Panc1 (cell line): ENCODE results near the gene PRPF18. TPM values are rescaled to one million over a fixed set of nuclear protein-coding genes. Genes with fewer than 3 reads are reported as not detected.
A peak's percentile ranks its signal among the peaks of the same experiment; 100 is the strongest.

Experiments
- ATAC-seq: fragments of 200-7000 bp; cut with Tn5 transposase; 2 replicates; pipeline ENCODE4 v1.9.1; 2020; ENCODE audit warnings: mild to moderate bottlenecking, moderate library complexity
- BruUV-seq: library from RNA; stranded (reverse); fragments of 400-500 nt; replicated peaks from 2 replicates; lab custom pipeline; 2021; lab: Mats Ljungman, UMichigan
- CTCF ChIA-PET: fragments of 300-600 bp; sonication (Branson Sonifier 250); formaldehyde crosslinking; loops from one replicate; lab custom pipeline; 2022; ENCODE audit warnings: antibody characterized with exemption; lab: Charles Lee
- POLR2A ChIA-PET: fragments of 300-600 bp; sonication (Branson Sonifier 250); formaldehyde crosslinking; loops from one replicate; lab custom pipeline; 2022; ENCODE audit warnings: antibody characterized with exemption; lab: Charles Lee
- DNase-seq: peaks from one replicate; pipeline ENCODE4 v3.0.0-alpha.2; 2010; ENCODE audit warnings: low read depth, low spot score
- H3K27ac ChIP-seq: 2 replicates; pipeline ENCODE4 v1.5.1; 2011; ENCODE audit warnings: mild to moderate bottlenecking, low read length, inconsistent platforms
- H3K27me3 ChIP-seq: fragments of 200-500 bp; sonication (Bioruptor generic); 2 replicates; pipeline ENCODE4 v1.6.0; 2014; ENCODE audit warnings: low read length, inconsistent platforms; ENCODE audit not compliant: control insufficient read depth, insufficient read depth
- H3K36me3 ChIP-seq: fragments of 200-500 bp; sonication (Bioruptor generic); 2 replicates; pipeline ENCODE4 v1.5.1; 2014; ENCODE audit warnings: inconsistent platforms, mild to moderate bottlenecking, low read length, moderate library complexity; ENCODE audit not compliant: control insufficient read depth, insufficient read depth
- H3K4me1 ChIP-seq: 2 replicates; pipeline ENCODE4 v1.5.1; 2011; ENCODE audit warnings: inconsistent platforms, mild to moderate bottlenecking, low read length, moderate library complexity; ENCODE audit not compliant: control insufficient read depth, insufficient read depth
- H3K4me3 ChIP-seq, 2 experiments: 2 replicates each; pipeline ENCODE4 v1.5.1; 2011 to 2012; ENCODE audit warnings: low read depth in 2 of 2, low read length in 2 of 2, mild to moderate bottlenecking in 2 of 2, inconsistent platforms in 1 of 2, moderate library complexity in 1 of 2
- H3K9me3 ChIP-seq: fragments of 200-500 bp; sonication (Bioruptor generic); 2 replicates; pipeline ENCODE4 v1.5.1; 2014; ENCODE audit warnings: low read depth, mild to moderate bottlenecking, inconsistent platforms, low read length, moderate library complexity; ENCODE audit not compliant: control insufficient read depth, insufficient read depth
- CTCF ChIP-seq: fragments of 450-650 bp; IDR thresholded peaks from 2 replicates; pipeline ENCODE4 v1.5.1; 2017; ENCODE audit warnings: mild to moderate bottlenecking
- POLR2AphosphoS5 ChIP-seq: IDR thresholded peaks from 2 replicates; pipeline ENCODE4 v1.6.1; 2012; ENCODE audit warnings: mild to moderate bottlenecking, low read depth, low read length, moderate library complexity
- SIN3A ChIP-seq: IDR thresholded peaks from 2 replicates; pipeline ENCODE4 v1.6.1; 2012; ENCODE audit warnings: low read depth, mild to moderate bottlenecking, low read length, moderate library complexity, borderline replicate concordance; ENCODE audit not compliant: insufficient read depth
- TCF7L2 ChIP-seq: IDR thresholded peaks from 2 replicates; pipeline ENCODE4 v1.6.1; 2011; ENCODE audit warnings: mild to moderate bottlenecking, low read depth, low read length, inconsistent platforms
- in situ Hi-C: cut with HindIII; loops from 2 replicates; pipeline ENCODE4 v1.10.0; 2016; ENCODE audit warnings: low sequenced_read_pairs, low pct_unique_long_range_greater_than_20kb
- intact Hi-C: fragments of 100-400 bp; cut with micrococcal nuclease; formaldehyde crosslinking; loops from one replicate; pipeline ENCODE4 v1.10.0; 2022; ENCODE audit not compliant: unreplicated experiment
- total RNA-seq: library from RNA; stranded (reverse); gene quantifications from one replicate; pipeline ENCODE4 v1.2.1, GENCODE V29; 2021; ENCODE audit not compliant: unreplicated experiment
- TF ChIP-seq, protein P1 (sequence below), 2 experiments: IDR thresholded peaks; 2 replicates each; pipeline ENCODE4 v1.6.1; 2011 to 2012; ENCODE audit warnings: low read depth in 2 of 2, control low read depth in 1 of 2, low read length in 1 of 2, mild to moderate bottlenecking in 1 of 2, moderate library complexity in 1 of 2; ENCODE audit not compliant: insufficient read depth in 1 of 2

The PRPF18 gene
- total RNA-seq, 1 experiment from 2014 or later, result 12.0 TPM

- TSS peak; percentile 84 for BruUV-seq
- POLR2A ChIA-PET, result no interaction called here
- peak overlapping the region; percentile 74 for H3K27ac ChIP-seq
Measured at GRCh38 chr10:13587391-13587790, 626 bp downstream of the PRPF18 start.

DNA sequence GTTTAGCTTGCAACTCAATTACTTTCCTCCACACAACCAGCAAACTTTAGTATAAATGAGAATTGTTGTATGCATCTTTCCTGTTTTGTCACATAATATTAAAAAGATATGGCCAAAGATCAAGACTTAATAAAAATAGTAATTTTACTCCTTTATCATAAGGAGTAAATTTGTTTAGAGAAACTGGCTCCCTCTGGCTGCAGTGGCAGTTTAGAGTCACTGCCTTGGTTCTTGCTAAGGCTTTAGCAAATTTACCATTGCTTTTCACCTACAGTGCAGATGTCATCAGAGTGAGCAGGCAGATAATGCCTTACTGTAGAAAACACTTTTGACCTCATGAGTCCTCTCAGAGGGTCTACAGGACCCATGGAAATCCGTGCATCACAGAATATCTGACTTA is 2.6 kb downstream of the PRPF18 start:
- ATAC-seq (no peak), DNase-seq (no peak)
- Histone ChIP-seq H3K4me3 (no peak overlapping the region), H3K4me1 (no peaks in the 10 kb centered on the region; the same call in 1 of the 2 replicates), H3K27me3 (no peaks in the 10 kb centered on the region), H3K36me3 (no peaks in the 10 kb centered on the region; the same call in 1 of the 2 replicates), H3K9me3 (no peaks in the 10 kb centered on the region), H3K27ac (no peak overlapping the region)
- intact Hi-C loops, result loop anchor here (5.0 kb wide), 1 partner anchor 217 kb away; no protein-coding TSS in a partner anchor
- in situ Hi-C loops, result no loop called here
- TF ChIP-seq, protein P1, sequence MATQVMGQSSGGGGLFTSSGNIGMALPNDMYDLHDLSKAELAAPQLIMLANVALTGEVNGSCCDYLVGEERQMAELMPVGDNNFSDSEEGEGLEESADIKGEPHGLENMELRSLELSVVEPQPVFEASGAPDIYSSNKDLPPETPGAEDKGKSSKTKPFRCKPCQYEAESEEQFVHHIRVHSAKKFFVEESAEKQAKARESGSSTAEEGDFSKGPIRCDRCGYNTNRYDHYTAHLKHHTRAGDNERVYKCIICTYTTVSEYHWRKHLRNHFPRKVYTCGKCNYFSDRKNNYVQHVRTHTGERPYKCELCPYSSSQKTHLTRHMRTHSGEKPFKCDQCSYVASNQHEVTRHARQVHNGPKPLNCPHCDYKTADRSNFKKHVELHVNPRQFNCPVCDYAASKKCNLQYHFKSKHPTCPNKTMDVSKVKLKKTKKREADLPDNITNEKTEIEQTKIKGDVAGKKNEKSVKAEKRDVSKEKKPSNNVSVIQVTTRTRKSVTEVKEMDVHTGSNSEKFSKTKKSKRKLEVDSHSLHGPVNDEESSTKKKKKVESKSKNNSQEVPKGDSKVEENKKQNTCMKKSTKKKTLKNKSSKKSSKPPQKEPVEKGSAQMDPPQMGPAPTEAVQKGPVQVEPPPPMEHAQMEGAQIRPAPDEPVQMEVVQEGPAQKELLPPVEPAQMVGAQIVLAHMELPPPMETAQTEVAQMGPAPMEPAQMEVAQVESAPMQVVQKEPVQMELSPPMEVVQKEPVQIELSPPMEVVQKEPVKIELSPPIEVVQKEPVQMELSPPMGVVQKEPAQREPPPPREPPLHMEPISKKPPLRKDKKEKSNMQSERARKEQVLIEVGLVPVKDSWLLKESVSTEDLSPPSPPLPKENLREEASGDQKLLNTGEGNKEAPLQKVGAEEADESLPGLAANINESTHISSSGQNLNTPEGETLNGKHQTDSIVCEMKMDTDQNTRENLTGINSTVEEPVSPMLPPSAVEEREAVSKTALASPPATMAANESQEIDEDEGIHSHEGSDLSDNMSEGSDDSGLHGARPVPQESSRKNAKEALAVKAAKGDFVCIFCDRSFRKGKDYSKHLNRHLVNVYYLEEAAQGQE (IDR thresholded peaks at IDR 0.05; ENCODE audit: insufficient read depth in 1 of 2, low read depth in 2 of 2, low read length in 1 of 2), result no peak
- TF ChIP-seq SIN3A (no peak), TCF7L2 (no peak), CTCF (peak; percentile 32; the same call in 1 of the 2 replicates)
- ChIA-PET POLR2A (no interaction called here), CTCF (interaction anchor here (0.9 kb wide), 1 partner anchor 217 kb away, joined by 3 read pairs; no protein-coding TSS in a partner anchor)
- no TSS peak for BruUV-seq

More at GRCh38 chr10:13587391-13587790, 626 bp downstream of the PRPF18 start:
- Histone ChIP-seq H3K9me3 (no peaks in the 10 kb centered on the region), H3K36me3 (no peaks in the 10 kb centered on the region; the same call in 1 of the 2 replicates), H3K4me1 (no peaks in the 10 kb centered on the region; the same call in 1 of the 2 replicates), H3K4me3 (peak overlapping the region; percentile 89 to 96), H3K27me3 (no peaks in the 10 kb centered on the region)
- in situ Hi-C loops (no loop called here), intact Hi-C loops (loop anchor here (5.0 kb wide), 1 partner anchor 215 kb away; no protein-coding TSS in a partner anchor)
- ATAC-seq (peak; percentile 25; the same call in 1 of the 2 replicates), DNase-seq (no peak)
- no peak for TF ChIP-seq POLR2AphosphoS5
- TF ChIP-seq, protein P1 (IDR thresholded peaks at IDR 0.05; ENCODE audit: insufficient read depth in 1 of 2, low read depth in 2 of 2, low read length in 1 of 2), result no peak
- no peak for TF ChIP-seq CTCF
- TF ChIP-seq TCF7L2, result no peak
- TF ChIP-seq SIN3A, result no peak
- CTCF ChIA-PET, result no interaction called here
